NOMO-1 treated with dmso at 0.1 percent for 144 hours (cell line): ENCODE data around the gene ANK3.
A peak's percentile ranks its signal among the peaks of the same experiment; 100 is the strongest.
"Not testable (repeated sequence)": the region's sequence is repeated elsewhere in the genome, so short reads cannot be mapped to it uniquely, and the experiment has no call there.

ENCODE experiments used
- DNase-seq: peaks from one replicate; lab custom pipeline; 2025; ENCODE audit not compliant: unreplicated experiment; lab: John Stamatoyannopoulos, UW

The ANK3 gene

GRCh38 chr10:60042262-60042661 is 347.4 kb downstream of the ANK3 start:
- DNase-seq: no peak

- DNase-seq: no peak
Observed at GRCh38 chr10:60041489-60042133, 348.1 kb downstream of the ANK3 start.

GRCh38 chr10:60040014-60040662 is 349.5 kb downstream of the ANK3 start:
- DNase-seq: no peak

DNA sequence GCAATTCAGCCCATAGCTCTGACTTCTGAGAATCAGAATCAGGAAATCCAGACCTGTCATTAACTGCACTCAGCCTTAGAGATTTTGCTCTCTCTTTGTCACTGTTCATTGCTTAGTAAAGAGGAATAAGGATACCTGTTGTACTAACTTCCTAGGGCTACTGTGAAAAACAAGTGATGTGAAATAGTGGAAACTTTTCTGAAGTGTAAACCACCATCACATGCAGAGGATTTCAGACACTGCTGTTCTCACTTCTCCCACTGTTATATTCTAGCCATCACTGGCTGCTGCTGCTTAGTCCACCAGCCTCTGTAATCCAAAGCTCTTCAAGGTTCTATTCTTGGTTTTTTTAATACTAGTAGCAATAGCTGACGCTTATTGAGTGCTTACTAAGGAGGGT is 353.7 kb downstream of the ANK3 start:
- DNase-seq: no peak

GRCh38 chr10:60035375-60035774 is 354.3 kb downstream of the ANK3 start:
- not testable (repeated sequence) for DNase-seq

GRCh38 chr10:60032723-60033122 is 357.0 kb downstream of the ANK3 start:
- DNase-seq: peak; percentile 87

- DNase-seq: peak; percentile 87
Observed at GRCh38 chr10:60031664-60032063, 358.0 kb downstream of the ANK3 start.

- no peak for DNase-seq
Observed at GRCh38 chr10:60031183-60031582, 358.5 kb downstream of the ANK3 start.

DNA sequence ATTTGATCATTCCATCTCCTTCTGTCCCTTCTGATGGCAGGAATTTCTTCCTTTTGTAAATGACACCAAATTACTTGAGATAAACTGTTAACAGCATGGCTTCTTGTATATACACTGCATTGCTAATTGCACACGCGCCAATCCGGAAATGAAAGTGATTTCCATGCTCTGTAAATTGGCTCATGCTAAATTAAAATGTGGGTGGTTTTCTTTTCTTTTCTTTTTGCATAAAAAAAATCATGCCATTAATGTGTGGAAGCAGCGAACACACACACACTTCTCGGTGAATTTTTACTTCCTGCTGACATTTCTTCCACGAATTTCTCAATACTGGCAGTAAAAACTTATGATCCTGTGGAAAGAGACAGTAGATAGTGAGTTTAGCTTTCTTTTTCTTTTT is 360.2 kb downstream of the ANK3 start:
- DNase-seq: no peak

DNA sequence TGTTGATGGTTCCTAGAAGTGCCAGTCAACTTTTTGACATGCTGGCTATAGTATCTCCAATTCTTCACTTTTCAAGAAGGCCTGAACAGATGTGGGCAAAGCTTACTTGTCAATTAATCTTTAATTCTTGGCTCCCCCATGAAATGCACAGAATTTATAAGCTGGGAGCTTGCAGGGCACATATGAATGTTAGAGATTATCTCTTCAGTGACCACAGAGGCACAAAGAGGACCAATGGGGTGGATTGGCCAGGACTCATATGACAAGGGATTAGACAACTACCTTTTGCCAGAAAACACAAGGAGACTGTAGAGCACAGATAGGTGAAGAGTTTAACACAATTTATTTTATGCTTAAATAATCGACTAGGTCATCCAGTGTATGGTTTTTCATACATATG is 361.6 kb downstream of the ANK3 start:
- DNase-seq: no peak

DNA sequence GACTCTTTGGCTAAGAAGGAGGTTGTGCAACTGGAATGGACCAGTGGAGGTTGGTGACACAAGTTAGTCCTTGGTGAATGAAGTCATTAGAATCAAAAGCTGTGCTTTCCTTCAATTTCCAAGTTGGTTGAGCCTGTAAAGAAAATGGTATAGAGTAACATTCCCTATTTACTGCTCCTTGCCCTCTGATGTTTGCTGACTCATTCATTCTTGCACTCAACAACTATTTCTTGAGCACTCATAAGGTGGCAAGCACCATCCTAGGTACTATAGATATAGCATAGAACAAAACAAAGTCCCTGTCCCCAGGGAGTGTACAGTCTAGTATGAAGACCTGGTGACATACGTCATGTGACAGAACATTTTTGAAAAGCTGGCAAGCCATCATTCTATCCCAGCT is 364.4 kb downstream of the ANK3 start:
- no peak for DNase-seq

DNA sequence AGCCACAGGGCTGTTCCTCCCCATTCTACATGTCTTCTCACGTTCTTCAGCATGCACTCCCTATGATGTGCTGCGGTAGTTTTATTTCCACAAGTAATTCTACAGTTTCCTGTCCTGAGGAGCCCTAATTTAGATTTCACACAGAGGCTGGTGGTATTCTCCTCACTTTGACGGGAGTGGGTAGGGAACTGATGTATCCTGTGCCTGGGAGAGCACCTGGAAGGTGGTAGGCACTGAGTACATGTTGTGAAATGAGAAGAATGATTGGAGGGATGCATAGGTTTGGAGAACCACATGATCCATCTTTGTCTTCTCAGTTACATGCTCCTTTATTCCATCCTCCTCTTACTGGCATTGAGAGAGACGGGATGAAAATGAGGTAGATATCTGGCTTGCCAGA is 365.2 kb downstream of the ANK3 start:
- DNase-seq: no peak

DNA sequence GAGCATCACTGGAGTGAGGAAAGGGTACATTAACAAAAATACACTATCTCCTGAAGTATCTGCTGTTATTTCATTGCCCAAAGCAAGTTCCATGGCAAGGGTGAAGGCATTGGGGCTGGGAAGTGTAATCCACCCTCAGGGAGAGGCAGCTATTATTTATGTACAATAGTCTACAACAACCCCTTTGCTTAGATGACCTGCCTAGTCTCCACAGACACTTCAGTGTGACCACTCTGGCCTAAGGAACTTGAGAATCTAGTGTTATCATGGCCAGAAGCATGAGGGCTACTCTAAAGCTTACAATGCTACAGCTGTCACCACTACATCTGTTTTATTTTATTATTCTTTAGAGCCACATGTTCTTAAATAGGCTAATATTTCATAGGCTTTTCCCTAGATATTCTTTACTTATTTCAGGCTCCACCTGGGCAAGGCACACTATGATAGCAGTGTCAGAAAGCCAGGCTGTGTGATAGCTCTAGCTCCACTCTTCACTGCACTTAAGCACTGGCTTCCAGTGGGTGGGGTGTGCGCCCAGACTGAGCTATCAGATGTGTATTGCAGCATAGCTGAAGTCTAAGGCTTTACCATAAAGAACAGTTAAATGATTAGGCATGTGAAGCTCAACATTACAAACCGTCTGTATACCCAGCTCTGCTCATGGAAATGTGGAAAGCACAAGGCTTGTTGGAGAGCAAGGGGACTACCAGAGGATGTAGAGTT is 366.4 kb downstream of the ANK3 start:
- DNase-seq: no peak

- no peak for DNase-seq
Observed at GRCh38 chr10:60021361-60021760, 368.3 kb downstream of the ANK3 start.

DNA sequence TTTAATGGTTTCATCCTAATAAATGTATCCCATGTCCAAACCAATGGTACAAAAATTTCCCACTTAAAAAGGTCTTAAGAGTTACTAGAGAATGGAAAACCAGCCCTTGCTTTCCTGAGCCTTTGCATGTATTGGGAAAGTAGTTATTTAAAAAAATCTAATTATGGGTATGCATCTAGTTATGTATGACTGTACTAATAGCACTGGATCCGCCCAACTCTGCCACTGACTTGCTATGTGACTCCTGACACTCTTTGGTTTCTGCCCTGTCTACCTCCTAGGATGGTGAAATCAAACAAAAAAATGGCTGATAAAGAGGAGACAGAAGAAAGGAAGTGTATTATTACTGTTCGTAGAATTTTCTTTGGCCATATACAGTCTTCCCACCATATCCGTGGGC is 372.9 kb downstream of the ANK3 start:
- DNase-seq: no peak

GRCh38 chr10:60009710-60010383 is 379.8 kb downstream of the ANK3 start:
- DNase-seq: no peak

DNA sequence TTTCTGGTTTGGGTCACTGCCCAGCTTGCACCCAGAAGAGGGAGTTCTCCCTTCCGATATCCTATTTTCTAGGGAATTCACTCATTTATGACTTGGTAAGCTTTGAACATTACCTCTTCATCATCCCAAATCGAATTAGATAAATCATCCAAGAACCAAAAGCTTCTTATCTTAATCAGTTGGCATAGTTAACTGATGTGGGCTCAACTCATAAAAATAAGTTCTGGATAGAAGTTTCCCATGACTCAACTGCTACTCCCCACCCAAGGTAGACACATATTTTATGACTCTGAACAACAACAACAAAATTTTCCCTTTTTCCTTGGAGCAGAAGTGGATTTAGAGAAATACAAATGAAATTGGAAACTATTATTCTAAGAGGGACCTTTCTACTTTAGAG is 380.4 kb downstream of the ANK3 start:
- DNase-seq: no peak

DNA sequence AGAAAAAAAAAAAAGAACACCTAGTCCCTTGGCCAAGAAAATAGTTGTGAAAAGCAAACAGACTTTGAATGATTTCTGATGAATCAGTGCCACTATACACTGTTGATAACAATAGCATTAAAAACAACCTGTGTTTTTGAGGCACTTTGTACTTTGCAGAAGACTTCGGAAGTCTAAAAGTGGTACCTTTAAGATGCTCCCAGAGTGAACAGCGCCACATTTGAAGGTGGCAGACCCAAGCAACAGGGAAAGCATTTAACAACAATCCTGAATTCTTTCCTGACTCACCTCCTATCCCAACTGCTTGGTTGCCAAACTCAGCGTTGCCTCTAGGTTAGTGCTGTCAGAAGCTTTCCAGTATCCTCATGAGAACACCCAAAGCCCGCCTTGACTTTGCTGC is 380.9 kb downstream of the ANK3 start:
- no peak for DNase-seq

- DNase-seq: no peak
Observed at GRCh38 chr10:60006062-60006461, 383.6 kb downstream of the ANK3 start.

- DNase-seq: no peak
Observed at GRCh38 chr10:60003651-60004523, 385.8 kb downstream of the ANK3 start.

DNA sequence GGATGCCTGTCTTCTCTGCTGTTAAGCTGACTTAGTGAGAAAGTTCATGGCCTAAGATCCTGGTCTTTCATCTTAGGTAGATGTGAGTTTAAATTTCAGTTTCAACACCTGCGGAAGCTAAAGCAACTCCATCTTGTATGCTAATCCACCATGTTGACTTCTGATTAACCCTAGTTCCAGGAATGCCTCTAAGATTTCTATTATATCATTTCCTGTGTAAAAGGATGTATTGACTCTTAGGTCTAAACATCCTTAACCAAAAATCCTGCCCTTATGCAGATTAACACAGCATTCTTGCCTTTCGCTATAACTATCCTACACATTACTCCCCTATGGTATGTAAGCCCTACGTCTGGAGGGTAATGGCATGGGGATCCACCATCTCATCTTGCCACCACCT is 388.9 kb downstream of the ANK3 start:
- DNase-seq: no peak
